GM10266 (cell line): ENCODE data around the gene TMEM92.

Source experiments
- DNase-seq: peaks from one replicate; pipeline ENCODE4 v3.0.0; 2012; ENCODE audit errors: extremely low spot score
- TF ChIP-seq, protein P1 (sequence below): IDR thresholded peaks from 2 replicates; pipeline ENCODE4 v1.5.1; 2012; ENCODE audit warnings: mild to moderate bottlenecking, low read depth; ENCODE audit not compliant: control insufficient read depth, insufficient read depth; ENCODE audit errors: missing control alignments

Gene TMEM92

GRCh38 chr17:50264263-50265113 is 9.8 kb upstream of the TMEM92 start:
- TF ChIP-seq, protein P1, sequence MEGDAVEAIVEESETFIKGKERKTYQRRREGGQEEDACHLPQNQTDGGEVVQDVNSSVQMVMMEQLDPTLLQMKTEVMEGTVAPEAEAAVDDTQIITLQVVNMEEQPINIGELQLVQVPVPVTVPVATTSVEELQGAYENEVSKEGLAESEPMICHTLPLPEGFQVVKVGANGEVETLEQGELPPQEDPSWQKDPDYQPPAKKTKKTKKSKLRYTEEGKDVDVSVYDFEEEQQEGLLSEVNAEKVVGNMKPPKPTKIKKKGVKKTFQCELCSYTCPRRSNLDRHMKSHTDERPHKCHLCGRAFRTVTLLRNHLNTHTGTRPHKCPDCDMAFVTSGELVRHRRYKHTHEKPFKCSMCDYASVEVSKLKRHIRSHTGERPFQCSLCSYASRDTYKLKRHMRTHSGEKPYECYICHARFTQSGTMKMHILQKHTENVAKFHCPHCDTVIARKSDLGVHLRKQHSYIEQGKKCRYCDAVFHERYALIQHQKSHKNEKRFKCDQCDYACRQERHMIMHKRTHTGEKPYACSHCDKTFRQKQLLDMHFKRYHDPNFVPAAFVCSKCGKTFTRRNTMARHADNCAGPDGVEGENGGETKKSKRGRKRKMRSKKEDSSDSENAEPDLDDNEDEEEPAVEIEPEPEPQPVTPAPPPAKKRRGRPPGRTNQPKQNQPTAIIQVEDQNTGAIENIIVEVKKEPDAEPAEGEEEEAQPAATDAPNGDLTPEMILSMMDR, result no peak
- DNase-seq, result peak; percentile 2

- DNase-seq, result peak; percentile 3
- TF ChIP-seq, protein P1, result no peak
Observed at GRCh38 chr17:50265212-50265611, 9.1 kb upstream of the TMEM92 start.

DNA sequence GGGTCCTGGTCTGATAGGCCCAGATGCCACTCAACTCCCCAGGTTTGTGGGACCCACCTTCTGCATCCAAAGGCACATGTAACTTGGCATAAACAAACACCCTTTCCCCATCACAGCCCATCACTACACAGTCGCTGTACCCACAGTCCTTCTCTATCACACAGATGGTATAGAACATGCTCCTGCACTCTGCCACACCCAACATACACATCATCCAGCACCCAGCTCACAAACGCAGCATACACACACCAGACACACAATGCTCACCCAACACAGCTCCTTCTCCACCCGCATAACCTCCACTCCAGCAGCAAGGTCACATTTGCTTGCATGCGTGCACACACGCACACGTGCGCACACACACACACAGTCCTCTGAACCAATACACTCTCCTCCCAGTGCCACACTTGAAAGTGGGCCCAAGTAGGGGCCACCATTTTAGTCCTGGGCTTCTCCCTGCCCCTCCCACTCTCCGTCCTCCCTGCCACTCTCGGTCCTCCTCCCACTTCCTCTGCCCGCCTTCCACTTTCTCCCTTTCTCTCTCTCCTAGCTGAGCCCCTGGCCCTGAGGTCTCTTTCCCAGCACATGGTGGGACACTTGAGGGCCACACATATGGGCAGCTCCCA is 8.5 kb upstream of the TMEM92 start:
- TF ChIP-seq, protein P1, result no peak
- peak; percentile 5 for DNase-seq

- TF ChIP-seq, protein P1, result no peak
- peak; percentile 5 for DNase-seq
Observed at GRCh38 chr17:50266384-50267073, 7.7 kb upstream of the TMEM92 start.

- no peak for DNase-seq
- TF ChIP-seq, protein P1, result no peak
Observed at GRCh38 chr17:50267074-50267841, 7.0 kb upstream of the TMEM92 start.

DNA sequence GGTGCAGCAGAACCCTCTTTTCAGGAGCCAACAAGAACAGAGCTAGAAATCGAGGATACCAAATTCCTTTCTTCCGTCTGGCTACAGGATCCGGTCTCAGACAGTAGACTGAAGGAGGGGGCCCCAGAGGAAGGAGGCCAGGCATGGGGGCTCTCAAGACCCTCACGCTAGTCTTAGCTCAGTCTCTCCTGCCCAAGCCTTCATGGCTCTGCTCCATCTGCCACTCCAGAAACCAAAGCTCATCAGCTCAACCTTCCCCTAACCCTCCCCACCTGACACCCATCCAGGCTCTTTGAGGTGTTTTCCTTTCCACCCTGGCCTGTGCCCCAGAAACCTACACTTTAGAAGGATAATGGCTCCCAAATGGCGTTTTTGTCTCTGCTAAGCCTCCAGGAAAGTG is 6.2 kb upstream of the TMEM92 start:
- no peak for DNase-seq
- TF ChIP-seq, protein P1, result no peak
